HG02623 (cell line): ENCODE measurements around the gene ASB1.
"Not testable (repeated sequence)": the region's sequence is repeated elsewhere in the genome, so short reads cannot be mapped to it uniquely, and the experiment has no call there.

ENCODE experiments used
- ATAC-seq: cut with Tn5 transposase; IDR thresholded peaks from one replicate; pipeline ENCODE4 v1.9.1; 2021; ENCODE audit warnings: moderate library complexity; ENCODE audit not compliant: unreplicated experiment

The ASB1 gene

DNA sequence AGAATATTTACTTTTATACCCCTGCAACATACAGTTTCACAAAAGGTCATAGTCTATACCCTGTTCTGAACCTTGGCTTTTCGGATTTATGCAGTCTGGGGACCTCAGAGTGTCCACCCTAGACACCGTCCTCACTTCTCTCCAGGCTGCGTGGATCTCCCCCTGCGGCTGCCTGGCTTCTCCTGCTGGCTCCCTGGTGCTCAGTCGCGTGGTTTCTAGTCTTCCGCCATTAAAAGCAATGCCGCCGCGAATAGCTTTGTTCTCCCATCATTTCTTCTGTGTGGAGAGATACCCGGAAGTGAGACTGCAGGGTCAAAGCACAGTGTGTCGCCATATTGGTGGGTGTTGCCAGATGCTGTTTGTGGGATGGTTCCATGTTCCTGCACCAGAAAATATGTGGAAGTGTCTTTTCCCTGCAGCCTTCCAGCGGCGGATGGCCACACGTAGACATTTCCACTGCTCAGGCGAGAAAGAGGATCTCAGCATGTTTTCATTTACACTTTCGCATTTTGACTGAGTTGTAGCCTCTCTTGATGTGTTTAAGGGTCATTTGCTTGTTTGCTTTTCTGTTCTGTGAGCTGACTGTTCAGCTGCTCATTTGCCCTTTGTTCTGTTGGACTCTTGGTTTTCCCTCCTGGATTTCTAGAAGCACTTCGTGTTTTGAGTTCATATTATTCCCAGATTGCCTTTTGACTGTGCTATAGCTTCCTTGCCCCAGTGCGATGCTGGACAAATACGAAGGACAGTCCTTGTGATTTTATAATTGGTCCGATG lies 22.9 kb upstream of the ASB1 start:
- no peak for ATAC-seq

- ATAC-seq, result no peak
These were observed 22.1 kb upstream of the ASB1 start for GRCh38 chr2:238404406-238405216.

DNA sequence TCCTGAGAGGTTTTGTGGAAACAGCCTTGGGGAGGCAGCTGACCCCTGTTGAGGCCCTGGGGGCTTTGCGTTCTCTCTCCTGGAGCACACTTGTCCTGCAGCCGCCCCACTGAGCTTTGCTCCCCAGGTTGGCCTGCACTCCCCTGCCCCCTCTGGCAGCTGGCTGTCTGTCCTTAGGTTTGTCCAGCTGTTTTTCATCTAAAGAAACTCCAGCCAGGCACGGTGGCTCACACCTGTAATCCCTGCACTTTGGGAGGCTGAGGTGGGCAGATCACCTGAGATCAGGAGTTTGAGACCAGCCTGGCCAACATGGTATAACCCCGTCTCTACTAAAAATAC lies 21.5 kb upstream of the ASB1 start:
- ATAC-seq, result not testable (repeated sequence)

DNA sequence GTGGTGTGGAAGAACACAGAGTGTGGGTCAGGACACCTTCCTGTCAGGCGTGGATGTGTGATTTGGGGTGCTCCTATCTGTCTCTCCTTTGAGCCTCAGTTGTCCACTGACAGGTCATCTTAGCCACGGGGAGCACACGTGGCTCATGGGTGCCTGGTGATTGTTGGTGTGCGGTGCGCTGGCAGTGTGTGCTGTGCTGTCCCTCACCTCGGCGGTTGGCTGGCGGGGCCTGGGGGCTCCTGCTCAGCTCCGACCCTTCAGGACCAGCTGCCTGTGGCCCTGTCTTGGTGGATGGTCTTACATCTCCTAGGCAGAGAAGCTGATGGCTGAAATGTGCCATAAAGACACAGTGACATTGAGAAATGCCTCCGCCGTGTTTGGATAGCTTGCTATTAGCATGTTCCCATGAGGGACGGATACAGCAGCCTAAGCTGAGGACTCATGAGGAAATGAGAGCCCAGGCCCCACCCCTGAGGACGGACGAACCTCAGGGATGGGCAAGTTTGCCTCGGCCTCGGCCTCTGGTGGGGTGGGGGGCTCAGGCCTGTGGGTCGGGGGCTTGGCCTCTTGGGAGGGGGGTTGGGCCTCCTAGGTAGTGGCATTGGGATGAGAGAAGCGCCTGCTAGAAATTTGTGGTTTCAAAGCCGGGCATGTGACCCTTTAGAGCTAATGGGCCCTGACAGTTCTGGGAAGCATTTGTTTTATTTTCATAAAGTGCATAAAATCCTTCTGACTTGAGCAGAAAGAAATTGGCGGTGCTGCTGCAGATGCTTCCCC lies 20.3 kb upstream of the ASB1 start:
- ATAC-seq, result no peak

- no peak for ATAC-seq
These were observed 19.8 kb upstream of the ASB1 start for GRCh38 chr2:238406998-238407285.

GRCh38 chr2:238407566-238407965 lies 19.2 kb upstream of the ASB1 start:
- no peak for ATAC-seq

- ATAC-seq, result no peak
These were observed 17.9 kb upstream of the ASB1 start for GRCh38 chr2:238408615-238409340.

GRCh38 chr2:238409341-238410199 lies 17.2 kb upstream of the ASB1 start:
- no peak for ATAC-seq

- no peak for ATAC-seq
These were observed 14.5 kb upstream of the ASB1 start for GRCh38 chr2:238412067-238412767.

- no peak for ATAC-seq
These were observed 13.4 kb upstream of the ASB1 start for GRCh38 chr2:238413368-238413767.

DNA sequence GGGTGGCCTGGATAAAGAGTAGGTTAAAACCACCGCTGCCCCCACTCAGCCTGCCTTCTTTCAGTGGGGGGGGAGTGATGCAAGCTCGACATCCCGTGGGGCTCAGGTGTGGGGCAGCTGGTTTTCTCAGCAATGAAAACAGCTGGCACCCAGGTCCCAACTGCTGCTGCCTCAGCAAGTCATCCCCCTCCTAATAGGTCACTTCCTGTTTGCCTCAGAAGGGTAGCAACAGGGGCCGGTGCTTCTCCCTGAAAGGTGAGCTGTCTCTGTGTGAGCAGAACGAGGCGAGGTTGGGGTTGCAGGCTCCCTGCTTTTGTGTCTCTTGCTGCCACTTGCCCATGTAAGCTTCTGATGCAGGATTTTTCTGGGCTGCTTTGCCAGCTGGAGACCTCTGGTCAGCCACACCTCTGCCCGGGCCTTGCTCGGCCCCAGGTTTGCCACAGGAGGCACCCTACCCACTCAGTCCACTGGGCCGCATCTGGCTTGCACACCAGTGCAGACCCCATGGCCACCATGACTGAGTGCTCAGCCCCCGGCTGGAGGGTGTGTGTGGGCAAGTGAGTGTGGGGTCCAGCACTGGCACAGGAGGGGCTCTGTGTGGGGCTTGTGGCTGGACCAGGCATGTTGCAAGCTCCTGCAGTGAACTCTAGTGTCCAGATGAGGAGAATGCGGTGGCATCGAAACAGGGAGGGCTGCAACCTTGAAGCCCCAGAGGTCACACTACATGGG lies 11.5 kb upstream of the ASB1 start:
- no peak for ATAC-seq

DNA sequence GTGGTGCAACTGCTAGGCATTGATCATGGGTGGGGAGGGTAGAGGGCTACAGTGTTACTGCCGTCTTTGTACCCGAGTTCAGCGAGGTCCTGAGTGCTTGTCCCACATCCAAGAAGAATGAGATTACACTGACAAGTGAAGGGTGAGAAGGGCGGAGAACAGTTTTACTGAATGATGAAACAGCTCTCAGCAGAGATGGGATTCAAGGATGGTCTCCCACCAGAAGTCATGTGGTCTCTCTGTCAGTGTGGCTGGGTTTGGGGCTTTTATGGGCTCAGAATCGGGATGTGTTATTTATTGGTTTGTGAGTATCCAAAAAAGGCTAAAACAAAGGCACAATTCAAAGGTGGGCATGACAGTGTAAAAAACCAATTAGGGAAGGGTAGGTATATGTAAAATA lies 10.8 kb upstream of the ASB1 start:
- ATAC-seq, result no peak

GRCh38 chr2:238418196-238418998 lies 8.3 kb upstream of the ASB1 start:
- no peak for ATAC-seq

DNA sequence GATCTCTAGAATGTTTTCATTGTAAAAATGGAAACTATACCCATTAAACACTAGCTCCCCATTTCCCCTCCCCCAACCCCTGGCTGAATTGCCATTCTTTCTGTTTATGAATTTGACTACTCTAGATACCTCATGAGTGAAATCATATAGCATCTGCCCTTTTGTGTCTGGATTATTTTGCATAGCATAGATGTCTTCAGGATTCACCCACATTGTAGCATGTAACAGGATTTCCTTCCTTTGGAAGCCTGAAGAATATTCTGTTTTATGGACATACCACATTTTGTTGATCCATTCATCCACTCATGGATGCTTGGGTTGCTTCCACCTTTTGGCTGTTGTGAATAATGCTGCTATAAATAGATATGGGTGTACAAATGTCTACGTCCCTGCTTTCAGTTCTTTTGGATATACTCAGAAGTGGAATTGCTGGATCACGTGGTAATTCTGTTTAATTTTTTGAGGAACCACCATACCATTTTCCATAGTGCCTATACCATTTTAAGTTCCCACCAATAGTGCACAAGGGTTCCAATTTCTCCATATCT lies 7.7 kb upstream of the ASB1 start:
- ATAC-seq, result no peak

GRCh38 chr2:238420442-238420841 lies 6.3 kb upstream of the ASB1 start:
- ATAC-seq, result no peak

DNA sequence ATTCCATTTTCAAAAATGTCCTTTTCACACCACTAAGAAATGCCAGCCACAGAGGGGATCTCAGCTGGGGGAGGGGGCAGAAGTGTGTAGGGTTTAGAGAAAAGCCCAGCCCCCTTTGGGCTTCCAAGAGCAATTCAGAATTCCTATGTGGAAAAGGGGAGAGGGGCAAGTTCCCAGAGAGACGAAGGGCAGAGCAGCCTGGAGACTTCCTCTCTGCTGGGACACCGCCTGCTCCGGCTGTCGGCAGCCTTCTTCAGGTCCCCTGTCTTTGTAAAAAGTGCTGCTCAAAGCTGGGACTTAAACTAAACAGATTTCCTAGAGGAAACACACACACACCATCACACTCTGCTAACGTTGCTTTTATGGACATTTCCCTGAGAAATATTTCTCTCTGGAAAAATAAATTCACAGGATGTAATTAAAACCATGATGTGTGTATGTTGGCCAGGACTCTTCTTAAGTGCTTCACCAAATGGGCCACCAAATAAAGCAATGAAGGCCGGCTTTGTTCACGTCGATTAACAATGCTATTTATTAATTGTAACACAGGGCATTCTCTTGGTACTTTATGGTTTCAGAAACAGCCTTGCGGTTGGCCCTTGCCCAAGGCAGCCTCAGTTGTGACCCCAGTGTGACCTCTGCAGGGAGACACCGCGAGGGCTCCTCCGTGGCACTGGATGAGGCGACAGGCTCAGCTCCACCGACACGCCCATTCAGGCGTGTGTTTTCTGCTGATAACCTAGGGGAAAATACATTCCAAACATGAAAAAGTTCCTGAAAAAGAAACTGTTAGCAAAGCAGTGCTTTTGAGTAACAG lies 5.6 kb upstream of the ASB1 start:
- ATAC-seq, result no peak

DNA sequence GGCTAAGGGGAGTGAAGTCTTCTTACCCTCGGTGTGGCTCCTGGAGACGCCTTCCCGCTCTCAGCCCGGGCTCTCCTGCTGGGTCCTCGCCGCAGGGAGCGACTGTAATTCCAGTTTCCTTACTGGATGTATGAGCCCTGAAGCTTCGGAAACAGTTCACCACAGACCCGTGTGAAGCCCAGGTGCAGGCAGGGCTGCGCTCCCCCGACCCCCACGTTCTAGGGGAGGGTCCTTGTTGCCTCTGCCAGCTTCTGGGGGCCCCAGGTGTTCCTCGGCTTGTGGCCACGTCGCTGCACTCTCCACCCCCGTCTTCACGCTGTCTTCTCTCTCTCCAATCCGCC lies 5.1 kb upstream of the ASB1 start:
- ATAC-seq, result no peak
